Fibroblast of mammary gland (primary cell): Measurements from ENCODE around the gene RUVBL2.

Experiments
- DNase-seq: peaks from one replicate; pipeline ENCODE4 v3.0.0-alpha.2; 2010; ENCODE audit warnings: low read depth
- H3K4me3 ChIP-seq: 2 replicates; pipeline ENCODE4 v1.5.1; 2011; ENCODE audit warnings: low read depth, mild to moderate bottlenecking, low read length, moderate library complexity; ENCODE audit not compliant: control insufficient read depth
- CTCF ChIP-seq: conservative IDR thresholded peaks from 2 replicates; pipeline ENCODE4 v1.5.1; 2011; ENCODE audit warnings: low read depth, low read length, inconsistent platforms; ENCODE audit not compliant: control insufficient read depth, insufficient read depth

The RUVBL2 gene

GRCh38 chr19:49064029-49064629, 70.4 kb downstream of the RUVBL2 start:
- no peak for DNase-seq
- H3K4me3 ChIP-seq = no peak overlapping the region
- TF ChIP-seq CTCF = no peak

GRCh38 chr19:49064768-49065611, 71.3 kb downstream of the RUVBL2 start, which contains the start of gene NTF4:
Gene NTF4, minus strand, starts transcription at chr19:49064818. Its CDS starts 2,821 bp downstream, at chr19:49061997.
- no peak for DNase-seq
- no peak for TF ChIP-seq CTCF
- no peak within 1 kb of the TSS for H3K4me3 ChIP-seq
